Osteoblast (primary cell): ENCODE results near the gene EIF2S1. TPM values are rescaled to one million over a fixed set of nuclear protein-coding genes. Genes with fewer than 3 reads are reported as not detected.
A peak's percentile ranks its signal among the peaks of the same experiment; 100 is the strongest.

Experiments
- DNase-seq: peaks from one replicate; pipeline ENCODE4 v3.0.0; 2011; ENCODE audit warnings: low spot score, mixed read lengths; ENCODE audit not compliant: insufficient read length; ENCODE audit errors: missing footprints
- H2AFZ ChIP-seq: 2 replicates; pipeline ENCODE4 v1.6.0; 2011; ENCODE audit warnings: mild to moderate bottlenecking, low read length
- H3K27ac ChIP-seq: 2 replicates; pipeline ENCODE4 v1.5.1; 2011; ENCODE audit warnings: mild to moderate bottlenecking, low read depth, low read length, moderate library complexity
- H3K27me3 ChIP-seq: 2 replicates; pipeline ENCODE4 v1.6.0; 2012; ENCODE audit warnings: mild to moderate bottlenecking, control low read depth, inconsistent platforms, low read length, moderate library complexity; ENCODE audit not compliant: insufficient read depth
- H3K36me3 ChIP-seq: 2 replicates; pipeline ENCODE4 v1.5.1; 2011; ENCODE audit warnings: mild to moderate bottlenecking, low read length, control low read depth, moderate library complexity; ENCODE audit not compliant: insufficient read depth
- H3K4me1 ChIP-seq: 2 replicates; pipeline ENCODE4 v1.5.1; 2011; ENCODE audit warnings: mild to moderate bottlenecking, low read length, control low read depth, moderate library complexity; ENCODE audit not compliant: insufficient read depth
- H3K4me2 ChIP-seq: 2 replicates; pipeline ENCODE4 v1.6.0; 2011; ENCODE audit warnings: mild to moderate bottlenecking, low read length; ENCODE audit not compliant: insufficient read depth
- H3K4me3 ChIP-seq: fragments of 200-600 bp; sonication (generic); 3 replicates; pipeline ENCODE4 v1.5.1; 2012; ENCODE audit warnings: mild to moderate bottlenecking, low read length, inconsistent platforms; ENCODE audit not compliant: insufficient read depth
- H3K79me2 ChIP-seq: 2 replicates; pipeline ENCODE4 v1.6.0; 2012; ENCODE audit warnings: mild to moderate bottlenecking, low read length, control low read depth, inconsistent platforms; ENCODE audit not compliant: insufficient read depth
- H3K9me3 ChIP-seq: 2 replicates; pipeline ENCODE4 v1.5.1; 2011; ENCODE audit warnings: low read depth, low read length, control low read depth
- H4K20me1 ChIP-seq: 2 replicates; pipeline ENCODE4 v1.6.0; 2012; ENCODE audit warnings: mild to moderate bottlenecking, low read length, control low read depth; ENCODE audit not compliant: insufficient read depth
- total RNA-seq: library from RNA; depleted of rRNA; stranded (reverse); fragments of >200 nt; gene quantifications from 2 replicates; pipeline ENCODE4 v1.2.3, GENCODE V29; 2012
- TF ChIP-seq, protein P1 (sequence below): IDR thresholded peaks from 2 replicates; pipeline ENCODE4 v1.5.1; 2011; ENCODE audit warnings: mild to moderate bottlenecking, low read depth, low read length, moderate library complexity; ENCODE audit errors: extremely low read depth

Gene EIF2S1
- total RNA-seq, 1 donor = 152 TPM

DNA sequence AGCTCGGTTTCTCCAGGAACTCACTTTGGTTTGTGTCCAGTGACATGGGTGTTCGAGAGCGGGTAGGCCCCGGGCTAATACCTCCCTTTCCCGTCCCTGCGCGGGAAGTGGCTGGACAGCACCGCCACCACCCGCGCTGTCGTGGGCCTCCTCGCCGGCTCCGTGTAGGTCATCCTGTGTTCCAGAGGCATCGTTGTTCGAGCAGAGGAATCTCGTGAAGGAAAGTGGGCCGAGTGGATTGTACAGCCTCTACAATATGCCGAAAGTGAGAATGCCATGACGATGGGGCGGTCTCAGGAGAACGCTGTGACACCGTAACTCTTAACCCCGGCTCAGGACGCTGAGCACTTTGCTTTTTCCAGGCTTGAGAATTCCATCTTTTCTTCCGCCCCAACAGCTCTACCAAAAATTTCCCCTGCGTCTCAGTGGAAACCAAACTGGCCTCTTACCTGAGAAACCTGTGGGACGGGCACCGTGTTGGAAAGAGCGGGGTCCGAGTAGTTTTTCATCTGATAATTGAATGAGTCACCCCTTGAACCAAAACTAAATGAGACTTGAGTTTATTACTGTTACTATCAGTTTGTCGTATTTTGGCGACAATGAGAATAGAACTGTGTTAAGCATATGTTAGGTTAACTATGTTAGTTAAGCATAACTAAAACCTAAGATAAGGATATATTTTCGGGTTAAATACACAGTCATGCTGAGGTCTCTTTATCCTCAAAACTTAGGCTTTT lies 510 bp downstream of the EIF2S1 start:
- peak overlapping the region; percentile 100 for H3K4me2 ChIP-seq
- H4K20me1 ChIP-seq = peaks cover 42% of the 10 kb centered on the region
- no peaks in the 10 kb centered on the region for H3K27me3 ChIP-seq
- peaks cover 33% of the 10 kb centered on the region for H3K4me1 ChIP-seq
- TF ChIP-seq, protein P1, sequence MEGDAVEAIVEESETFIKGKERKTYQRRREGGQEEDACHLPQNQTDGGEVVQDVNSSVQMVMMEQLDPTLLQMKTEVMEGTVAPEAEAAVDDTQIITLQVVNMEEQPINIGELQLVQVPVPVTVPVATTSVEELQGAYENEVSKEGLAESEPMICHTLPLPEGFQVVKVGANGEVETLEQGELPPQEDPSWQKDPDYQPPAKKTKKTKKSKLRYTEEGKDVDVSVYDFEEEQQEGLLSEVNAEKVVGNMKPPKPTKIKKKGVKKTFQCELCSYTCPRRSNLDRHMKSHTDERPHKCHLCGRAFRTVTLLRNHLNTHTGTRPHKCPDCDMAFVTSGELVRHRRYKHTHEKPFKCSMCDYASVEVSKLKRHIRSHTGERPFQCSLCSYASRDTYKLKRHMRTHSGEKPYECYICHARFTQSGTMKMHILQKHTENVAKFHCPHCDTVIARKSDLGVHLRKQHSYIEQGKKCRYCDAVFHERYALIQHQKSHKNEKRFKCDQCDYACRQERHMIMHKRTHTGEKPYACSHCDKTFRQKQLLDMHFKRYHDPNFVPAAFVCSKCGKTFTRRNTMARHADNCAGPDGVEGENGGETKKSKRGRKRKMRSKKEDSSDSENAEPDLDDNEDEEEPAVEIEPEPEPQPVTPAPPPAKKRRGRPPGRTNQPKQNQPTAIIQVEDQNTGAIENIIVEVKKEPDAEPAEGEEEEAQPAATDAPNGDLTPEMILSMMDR = no peak
- H3K4me3 ChIP-seq = peak overlapping the region; percentile 89
- H3K36me3 ChIP-seq = peaks cover 17% of the 10 kb centered on the region
- no peak for DNase-seq
- peak overlapping the region; percentile 100 for H3K27ac ChIP-seq
- peaks cover 92% of the 10 kb centered on the region for H3K79me2 ChIP-seq
- H2AFZ ChIP-seq = peak overlapping the region; percentile 100
- H3K9me3 ChIP-seq = no peaks in the 10 kb centered on the region

DNA sequence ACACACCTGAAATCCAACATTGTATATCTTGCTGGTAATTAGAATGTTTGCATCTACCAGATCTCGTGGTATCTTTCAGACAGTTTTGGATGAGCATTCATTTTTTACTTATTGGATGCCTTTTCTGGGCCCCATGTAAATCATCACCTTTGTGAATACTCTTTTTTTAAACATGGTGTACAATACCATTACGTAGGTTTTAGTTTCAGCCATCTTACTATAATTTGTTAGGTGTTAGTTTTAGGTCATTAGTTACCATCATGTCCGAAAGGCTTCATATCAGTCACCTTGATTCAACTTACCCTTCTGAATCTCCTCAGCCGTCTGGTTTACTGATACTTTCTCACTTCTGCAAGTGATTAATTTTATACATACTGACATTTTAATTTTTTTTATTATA lies 5.3 kb downstream of the EIF2S1 start:
- Histone ChIP-seq H3K4me2 (no peak overlapping the region), H3K27ac (no peak overlapping the region), H3K79me2 (peaks cover 87% of the 10 kb centered on the region), H4K20me1 (peaks cover 13% of the 10 kb centered on the region), H3K9me3 (no peaks in the 10 kb centered on the region), H3K4me1 (peaks cover 14% of the 10 kb centered on the region), H2AFZ (no peak overlapping the region), H3K27me3 (no peaks in the 10 kb centered on the region), H3K36me3 (peaks cover 61% of the 10 kb centered on the region), H3K4me3 (no peak overlapping the region)
- DNase-seq = no peak
- TF ChIP-seq, protein P1 = no peak

DNA sequence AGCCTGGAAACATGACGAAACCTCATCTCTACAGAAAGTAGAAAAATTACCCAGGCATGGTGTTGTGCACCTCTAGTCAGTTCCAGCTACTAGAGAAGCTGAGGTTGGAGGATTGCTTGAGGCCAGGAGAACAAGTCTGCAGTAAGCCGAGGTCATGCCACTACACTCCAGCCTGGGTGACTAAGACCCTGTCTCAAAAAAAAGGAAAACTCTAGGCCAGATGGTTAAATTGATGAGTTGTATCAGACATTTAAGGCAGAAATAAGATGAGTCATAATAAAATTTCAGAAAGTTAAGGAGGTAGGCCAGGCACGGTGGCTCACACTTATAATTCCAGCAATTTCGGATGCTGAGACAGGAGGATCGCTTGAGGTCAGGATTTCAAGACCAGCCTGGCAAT lies 10.7 kb downstream of the EIF2S1 start:
- Histone ChIP-seq H3K27ac (peak overlapping the region; percentile 30), H3K27me3 (no peaks in the 10 kb centered on the region), H3K4me3 (no peak overlapping the region), H3K36me3 (peaks cover 61% of the 10 kb centered on the region), H4K20me1 (peaks cover 10% of the 10 kb centered on the region), H2AFZ (no peak overlapping the region), H3K4me2 (no peak overlapping the region), H3K9me3 (no peaks in the 10 kb centered on the region), H3K4me1 (peaks cover 15% of the 10 kb centered on the region), H3K79me2 (peaks cover 75% of the 10 kb centered on the region)
- DNase-seq = no peak
- TF ChIP-seq, protein P1 = no peak

DNA sequence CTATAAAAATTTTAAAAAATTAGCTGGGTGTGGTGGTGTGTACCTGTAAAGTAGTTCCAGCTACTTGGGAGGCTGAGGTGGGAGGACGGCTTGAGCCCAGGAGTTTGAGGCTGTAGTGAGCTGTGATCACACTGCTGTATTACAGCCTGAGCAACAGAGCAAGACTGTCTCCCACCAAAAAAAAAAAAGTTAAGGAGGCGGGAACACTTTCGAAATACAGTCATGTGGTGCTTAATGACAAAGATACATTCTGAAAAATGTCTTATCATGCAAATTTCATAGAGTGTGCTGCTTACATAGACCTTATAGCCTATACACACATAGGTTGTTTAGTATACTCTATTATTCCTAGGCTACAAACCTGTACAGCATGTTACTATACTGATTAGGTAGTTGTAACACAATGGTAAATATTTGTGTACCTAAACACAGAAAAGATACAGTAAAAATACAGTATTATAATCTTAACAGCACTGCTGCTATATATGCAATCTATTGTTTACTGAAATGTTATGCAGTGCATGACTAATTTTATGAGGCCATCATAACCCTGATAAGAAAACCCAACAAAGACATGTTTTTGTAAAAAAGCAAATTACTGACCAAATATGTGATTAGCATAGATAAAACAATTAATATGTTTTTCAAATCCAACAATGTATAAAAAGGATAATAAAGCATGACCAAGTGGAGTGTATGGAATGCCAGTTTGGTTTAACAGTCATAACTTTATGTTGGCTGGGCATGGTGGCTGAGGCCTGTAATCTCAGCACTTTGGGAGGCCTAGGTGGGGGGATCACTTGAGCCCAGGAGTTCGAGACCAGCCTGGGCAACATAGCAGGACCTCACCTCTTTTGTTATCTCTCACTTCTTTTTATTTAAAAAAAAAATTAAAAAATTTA lies 11.4 kb downstream of the EIF2S1 start:
- Histone ChIP-seq H2AFZ (no peak overlapping the region), H3K36me3 (peaks cover 61% of the 10 kb centered on the region), H3K27ac (peak overlapping the region; percentile 32), H4K20me1 (peaks cover 10% of the 10 kb centered on the region), H3K79me2 (peaks cover 68% of the 10 kb centered on the region), H3K4me3 (no peak overlapping the region), H3K4me1 (peaks cover 15% of the 10 kb centered on the region), H3K27me3 (no peaks in the 10 kb centered on the region), H3K9me3 (no peaks in the 10 kb centered on the region), H3K4me2 (no peak overlapping the region)
- TF ChIP-seq, protein P1 = no peak
- DNase-seq = no peak
